Mesenchymal stem cell (in vitro differentiated cells and primary cell): ENCODE results near the gene ARL1.

ENCODE experiments used
- DNase-seq: peaks from one replicate; pipeline ENCODE4 v3.0.0-alpha.2; 2013
- H2AFZ ChIP-seq: one replicate; pipeline ENCODE4 v1.6.1; 2013; ENCODE audit warnings: low read depth, mild to moderate bottlenecking, control low read depth, inconsistent platforms, low read length, moderate library complexity
- H2AK5ac ChIP-seq: 2 replicates; pipeline ENCODE4 v1.6.1; 2013; ENCODE audit warnings: low read length, moderate library complexity, mild to moderate bottlenecking, inconsistent platforms; ENCODE audit not compliant: severe bottlenecking
- H2BK120ac ChIP-seq: one replicate; pipeline ENCODE4 v1.6.1; 2013; ENCODE audit warnings: low read depth, mild to moderate bottlenecking, inconsistent platforms, low read length, moderate library complexity
- H2BK12ac ChIP-seq, 2 experiments: one replicate each; pipeline ENCODE4 v1.6.1; 2013; ENCODE audit warnings: inconsistent platforms in 2 of 2, low read length in 2 of 2, mild to moderate bottlenecking in 2 of 2, moderate library complexity in 2 of 2, control low read depth in 1 of 2
- H2BK15ac ChIP-seq: one replicate; pipeline ENCODE4 v1.6.1; 2013; ENCODE audit warnings: mild to moderate bottlenecking, low read depth, inconsistent platforms; ENCODE audit not compliant: poor library complexity, severe bottlenecking
- H2BK5ac ChIP-seq: 2 replicates; pipeline ENCODE4 v1.6.1; 2013; ENCODE audit warnings: low read depth, mild to moderate bottlenecking, low read length, control low read depth, inconsistent platforms; ENCODE audit not compliant: poor library complexity, severe bottlenecking
- H3K14ac ChIP-seq, 2 experiments: one replicate each; pipeline ENCODE4 v1.6.1; 2013; ENCODE audit warnings: inconsistent platforms in 2 of 2, low read length in 2 of 2, control low read depth in 1 of 2, mild to moderate bottlenecking in 1 of 2, moderate library complexity in 1 of 2
- H3K18ac ChIP-seq, 2 experiments: one replicate each; pipeline ENCODE4 v1.6.1; 2013; ENCODE audit warnings: inconsistent platforms in 2 of 2, low read length in 2 of 2, control low read depth in 1 of 2, low read depth in 1 of 2, mild to moderate bottlenecking in 1 of 2
- H3K23ac ChIP-seq, 2 experiments: one replicate each; pipeline ENCODE4 v1.6.1; 2013; ENCODE audit warnings: inconsistent platforms in 2 of 2, low read length in 2 of 2, mild to moderate bottlenecking in 2 of 2, moderate library complexity in 2 of 2, control low read depth in 1 of 2
- H3K27ac ChIP-seq: 2 replicates; pipeline ENCODE4 v1.5.1; 2013; ENCODE audit warnings: mild to moderate bottlenecking, moderate library complexity, low read length, control low read depth, inconsistent platforms; ENCODE audit not compliant: poor library complexity, severe bottlenecking
- H3K27me3 ChIP-seq, 2 experiments: 2 replicates each; pipeline versions ENCODE4 v1.6.1 to v1.7.0; 2013; ENCODE audit warnings: low read length in 2 of 2, mild to moderate bottlenecking in 2 of 2, moderate library complexity in 2 of 2, control low read depth in 1 of 2, inconsistent platforms in 1 of 2; ENCODE audit not compliant: control insufficient read depth in 1 of 2, insufficient read depth in 1 of 2
- H3K36me3 ChIP-seq, 2 experiments: 2 replicates each; pipeline versions ENCODE4 v1.6.1 to v1.7.0; 2013; ENCODE audit warnings: low read length in 2 of 2, control low read depth in 1 of 2, inconsistent platforms in 1 of 2, low read depth in 1 of 2, mild to moderate bottlenecking in 1 of 2; ENCODE audit not compliant: insufficient read depth in 2 of 2, control insufficient read depth in 1 of 2
- H3K4ac ChIP-seq, 2 experiments: one replicate each; pipeline ENCODE4 v1.6.1; 2013; ENCODE audit warnings: inconsistent platforms in 2 of 2, low read length in 2 of 2, mild to moderate bottlenecking in 2 of 2, moderate library complexity in 2 of 2, control low read depth in 1 of 2, low read depth in 1 of 2
- H3K4me1 ChIP-seq: 2 replicates; pipeline ENCODE4 v1.6.1; 2013; ENCODE audit warnings: low read depth, low read length, control low read depth; ENCODE audit not compliant: control insufficient read depth, insufficient read depth
- H3K4me2 ChIP-seq: 2 replicates; pipeline ENCODE4 v1.6.1; 2013; ENCODE audit warnings: low read length, mild to moderate bottlenecking, inconsistent platforms; ENCODE audit not compliant: poor library complexity, severe bottlenecking
- H3K4me3 ChIP-seq, 2 experiments: 2 replicates each; pipeline versions ENCODE4 v1.5.1 to v1.7.0; 2013; ENCODE audit warnings: low read length in 2 of 2, mild to moderate bottlenecking in 2 of 2, control low read depth in 1 of 2, low read depth in 1 of 2; ENCODE audit not compliant: insufficient read depth in 1 of 2
- H3K79me1 ChIP-seq: replicated peaks from 2 replicates; pipeline ENCODE4 v1.6.1; 2013; ENCODE audit warnings: mild to moderate bottlenecking, control low read depth, low read length, inconsistent platforms; ENCODE audit not compliant: poor library complexity, severe bottlenecking
- H3K9ac ChIP-seq: 2 replicates; pipeline ENCODE4 v1.7.0; 2013; ENCODE audit warnings: mild to moderate bottlenecking, low read length, moderate library complexity
- H3K9me3 ChIP-seq: 2 replicates; pipeline ENCODE4 v1.7.0; 2013; ENCODE audit warnings: mild to moderate bottlenecking, low read length; ENCODE audit not compliant: control insufficient read depth
- H4K8ac ChIP-seq: one replicate; pipeline ENCODE4 v1.6.1; 2013; ENCODE audit warnings: inconsistent platforms, mild to moderate bottlenecking, low read length, moderate library complexity
- H4K91ac ChIP-seq: one replicate; pipeline ENCODE4 v1.6.1; 2013; ENCODE audit warnings: mild to moderate bottlenecking, low read length, inconsistent platforms
- WGBS: methylation state at CpG from one replicate; pipeline ENCODE4 v1.1.7; 2013; ENCODE audit warnings: mixed read lengths; 5-methylcytosine and 5-hydroxymethylcytosine counted together

ARL1 gene

GRCh38 chr12:101368016-101368415 lies 39.6 kb downstream of the ARL1 start:
- Histone ChIP-seq H3K79me1 (peaks cover 2% of the 10 kb centered on the region), H3K9ac (no peak overlapping the region), H2BK12ac (no peak overlapping the region), H2AFZ (no peak overlapping the region), H4K8ac (no peak overlapping the region), H3K27me3 (no peaks in the 10 kb centered on the region), H3K18ac (no peak overlapping the region), H3K27ac (no peak overlapping the region), H3K4me3 (no peak overlapping the region), H3K4me1 (no peaks in the 10 kb centered on the region), H3K4ac (no peak overlapping the region), H2BK5ac (no peak overlapping the region), H2BK15ac (no peak overlapping the region), H3K23ac (no peak overlapping the region), H4K91ac (no peak overlapping the region), H2BK120ac (no peak overlapping the region), H3K36me3 (peaks cover 28 to 93% of the 10 kb centered on the region in 2 experiments), H3K14ac (no peak overlapping the region), H3K9me3 (no peaks in the 10 kb centered on the region), H3K4me2 (no peak overlapping the region), H2AK5ac (no peak overlapping the region)
- no peak for DNase-seq
- WGBS, result 98% methylated on average over 6 of the region's 6 CpGs

GRCh38 chr12:101361455-101361854 lies 46.1 kb downstream of the ARL1 start:
- H2BK12ac ChIP-seq, result no peak overlapping the region
- no peak overlapping the region for H3K14ac ChIP-seq
- H4K8ac ChIP-seq, result no peak overlapping the region
- H4K91ac ChIP-seq, result no peak overlapping the region
- no peak overlapping the region for H2BK120ac ChIP-seq
- no peaks in the 10 kb centered on the region for H3K9me3 ChIP-seq
- 96% methylated on average over 6 of the region's 8 CpGs for WGBS
- H3K4me2 ChIP-seq, result no peak overlapping the region
- H2AFZ ChIP-seq, result no peak overlapping the region
- peaks cover 2% of the 10 kb centered on the region for H3K79me1 ChIP-seq
- no peak overlapping the region for H2BK15ac ChIP-seq
- no peak overlapping the region for H3K18ac ChIP-seq
- H3K36me3 ChIP-seq, result peaks cover 26 to 86% of the 10 kb centered on the region in 2 experiments
- no peak overlapping the region for H2AK5ac ChIP-seq
- H3K9ac ChIP-seq, result no peak overlapping the region
- H3K27ac ChIP-seq, result no peak overlapping the region
- no peak overlapping the region for H2BK5ac ChIP-seq
- no peak overlapping the region for H3K23ac ChIP-seq
- no peaks in the 10 kb centered on the region for H3K27me3 ChIP-seq
- H3K4me1 ChIP-seq, result no peaks in the 10 kb centered on the region
- no peak for DNase-seq
- no peak overlapping the region for H3K4me3 ChIP-seq
- no peak overlapping the region for H3K4ac ChIP-seq

GRCh38 chr12:101356794-101357193 lies 50.8 kb downstream of the ARL1 start:
- no peak overlapping the region for H3K23ac ChIP-seq
- H3K14ac ChIP-seq, result no peak overlapping the region
- H2BK5ac ChIP-seq, result no peak overlapping the region
- H3K18ac ChIP-seq, result no peak overlapping the region
- no peak for DNase-seq
- peaks cover 2% of the 10 kb centered on the region for H3K79me1 ChIP-seq
- H3K9me3 ChIP-seq, result no peaks in the 10 kb centered on the region
- no peak overlapping the region for H3K4me2 ChIP-seq
- H3K4me1 ChIP-seq, result no peaks in the 10 kb centered on the region
- H3K9ac ChIP-seq, result no peak overlapping the region
- no peak overlapping the region for H4K91ac ChIP-seq
- WGBS, result 98% methylated on average over 5 of the region's 5 CpGs
- H3K4me3 ChIP-seq, result no peak overlapping the region
- no peak overlapping the region for H4K8ac ChIP-seq
- no peaks in the 10 kb centered on the region for H3K27me3 ChIP-seq
- no peak overlapping the region for H2BK15ac ChIP-seq
- no peak overlapping the region for H2BK12ac ChIP-seq
- peaks cover 13 to 72% of the 10 kb centered on the region in 2 experiments for H3K36me3 ChIP-seq
- no peak overlapping the region for H3K27ac ChIP-seq
- H2AK5ac ChIP-seq, result no peak overlapping the region
- H2AFZ ChIP-seq, result no peak overlapping the region
- H3K4ac ChIP-seq, result no peak overlapping the region
- H2BK120ac ChIP-seq, result no peak overlapping the region

- H2BK5ac ChIP-seq, result no peak overlapping the region
These were observed 55.9 kb downstream of the ARL1 start for GRCh38 chr12:101351682-101352081.

More at GRCh38 chr12:101351682-101352081, 55.9 kb downstream of the ARL1 start:
- H3K4me1 ChIP-seq, result no peaks in the 10 kb centered on the region
- H2BK15ac ChIP-seq, result no peak overlapping the region
- H3K4ac ChIP-seq, result no peak overlapping the region
- H2AK5ac ChIP-seq, result no peak overlapping the region
- H3K18ac ChIP-seq, result no peak overlapping the region
- no peak overlapping the region for H3K27ac ChIP-seq
- H3K27me3 ChIP-seq, result no peaks in the 10 kb centered on the region
- H4K8ac ChIP-seq, result no peak overlapping the region
- DNase-seq, result no peak
- H3K23ac ChIP-seq, result no peak overlapping the region
- 100% methylated on average over 3 of the region's 4 CpGs for WGBS
- no peak overlapping the region for H3K9ac ChIP-seq
- no peak overlapping the region for H2BK120ac ChIP-seq
- no peak overlapping the region for H2AFZ ChIP-seq
- no peak overlapping the region for H3K4me3 ChIP-seq
- H3K9me3 ChIP-seq, result peaks cover 15% of the 10 kb centered on the region
- H3K36me3 ChIP-seq, result peaks cover 16 to 80% of the 10 kb centered on the region in 2 experiments
- no peak overlapping the region for H4K91ac ChIP-seq
- H2BK12ac ChIP-seq, result no peak overlapping the region
- peaks cover 3% of the 10 kb centered on the region for H3K79me1 ChIP-seq
- no peak overlapping the region for H3K4me2 ChIP-seq
- H3K14ac ChIP-seq, result no peak overlapping the region
